ENCODE results near the gene CYB561D1.
"Not testable (repeated sequence)": the region's sequence is repeated elsewhere in the genome, so short reads cannot be mapped to it uniquely, and the experiment has no call there.

The CYB561D1 gene, protein sequence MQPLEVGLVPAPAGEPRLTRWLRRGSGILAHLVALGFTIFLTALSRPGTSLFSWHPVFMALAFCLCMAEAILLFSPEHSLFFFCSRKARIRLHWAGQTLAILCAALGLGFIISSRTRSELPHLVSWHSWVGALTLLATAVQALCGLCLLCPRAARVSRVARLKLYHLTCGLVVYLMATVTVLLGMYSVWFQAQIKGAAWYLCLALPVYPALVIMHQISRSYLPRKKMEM

DNA sequence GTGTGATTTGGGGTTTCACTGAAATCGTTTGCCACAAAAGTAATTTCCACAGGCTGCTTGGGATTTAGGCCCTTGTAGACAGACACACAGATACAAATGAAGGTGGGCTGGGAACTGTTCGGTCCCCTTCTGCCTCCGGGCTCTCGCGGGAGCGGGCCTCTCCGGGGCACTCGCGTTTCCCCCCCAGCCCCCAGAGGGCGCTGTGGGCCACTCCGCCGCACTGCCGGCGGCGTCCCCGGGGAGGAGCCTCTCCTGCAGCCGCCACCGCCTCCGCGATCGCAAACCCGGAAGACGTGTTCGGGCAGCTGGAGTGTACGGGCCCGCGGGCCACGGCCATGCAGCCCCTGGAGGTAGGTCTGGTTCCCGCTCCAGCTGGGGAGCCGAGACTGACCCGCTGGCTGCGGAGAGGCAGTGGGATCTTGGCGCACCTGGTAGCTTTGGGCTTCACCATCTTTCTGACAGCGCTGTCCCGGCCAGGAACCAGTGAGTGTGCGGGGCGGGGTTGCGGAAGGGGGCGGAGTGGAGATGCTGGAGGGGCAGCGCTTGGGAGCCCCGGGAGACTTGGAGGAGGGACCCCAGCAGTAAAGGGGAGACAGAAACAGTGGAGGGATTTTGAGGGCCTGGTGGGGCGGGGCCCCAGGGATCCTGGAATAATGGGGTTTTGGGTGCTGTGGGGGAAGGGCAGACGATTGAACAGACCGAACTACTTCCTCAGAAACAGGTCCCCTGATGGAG is at the start of gene CYB561D1:
Gene CYB561D1, plus strand, starts transcription at position 290 of the 735 bp plus-strand sequence. Its CDS starts 46 bp downstream, at position 336.
- Histone ChIP-seq H3K79me2 (ENCODE audit: low read length) (peaks cover 3% of the 10 kb centered on the region; the same call in 1 of the 2 replicates), H3K27ac (ENCODE audit: low read length) (peak within 1 kb of the TSS; percentile 33; the same call in 1 of the 2 replicates)

DNA sequence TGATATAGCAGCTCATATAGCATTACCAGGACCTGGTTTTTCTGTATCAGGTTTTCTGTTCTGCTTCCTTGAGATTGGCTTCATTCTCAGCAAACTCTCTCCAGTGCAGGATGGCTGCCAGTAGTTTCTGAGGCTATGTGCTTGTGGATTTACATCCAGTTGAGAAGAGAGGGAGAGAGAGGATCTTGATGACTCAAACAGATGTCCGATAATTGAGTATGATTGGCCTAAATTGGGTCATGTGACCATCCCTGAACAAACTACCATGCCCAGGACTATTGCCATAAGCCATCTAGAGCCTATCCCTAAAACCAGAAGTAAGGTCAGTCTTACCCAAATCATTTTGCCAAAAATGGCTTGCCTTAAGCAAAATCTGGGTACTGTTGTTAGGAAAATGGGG is 49.5 kb upstream of the CYB561D1 start:
- H3F3A ChIP-seq (ENCODE audit: insufficient read depth, low read length) = no peaks in the 10 kb centered on the region
- no peaks in the 10 kb centered on the region for H3K79me2 ChIP-seq (ENCODE audit: low read length)
- TF ChIP-seq CTCF (IDR thresholded peaks at IDR 0.05; ENCODE audit: low read length) (no peak), EZH2phosphoT487 (IDR thresholded peaks at IDR 0.05; ENCODE audit: low read length) (no peak), EZH2 (optimal IDR thresholded peaks at IDR 0.05; ENCODE audit: low read depth, low read length) (no peak)

More for the DNA sequence above, at the start of gene CYB561D1:
- H3K9me3 ChIP-seq (replicated peaks; ENCODE audit: insufficient read depth, low read length) = no peaks in the 10 kb centered on the region
- H2AFZ ChIP-seq (ENCODE audit: low read length) = peak within 1 kb of the TSS; percentile 66
- peak within 1 kb of the TSS; percentile 81 for H3K4me3 ChIP-seq (ENCODE audit: low read length)
- H3K4me1 ChIP-seq (ENCODE audit: low read length) = 0 out of 2 replicates have a peak, but pooled peaks cover 2% of the 10 kb centered on the region
- H3K9ac ChIP-seq (ENCODE audit: low read length) = peak within 1 kb of the TSS; percentile 39; the same call in 1 of the 2 replicates
- no peaks in the 10 kb centered on the region for H4K20me1 ChIP-seq (ENCODE audit: insufficient read depth, low read length)
- no peaks in the 10 kb centered on the region for H3K36me3 ChIP-seq (replicated peaks; ENCODE audit: insufficient read depth, low read length)
- DNase-seq = peak; percentile 74
- H3K27me3 ChIP-seq (replicated peaks; ENCODE audit: insufficient read depth, low read length) = no peaks in the 10 kb centered on the region
- no peaks in the 10 kb centered on the region for H3K9me2 ChIP-seq (replicated peaks; ENCODE audit: insufficient read depth, low read length)
- peak; percentile 71 for TF ChIP-seq CTCF (IDR thresholded peaks at IDR 0.05; ENCODE audit: low read length)
- no peak for TF ChIP-seq EZH2phosphoT487 (IDR thresholded peaks at IDR 0.05; ENCODE audit: low read length)
- TF ChIP-seq EZH2 (optimal IDR thresholded peaks at IDR 0.05; ENCODE audit: low read depth, low read length) = no peak
- H3K4me2 ChIP-seq (ENCODE audit: low read depth, low read length) = peak within 1 kb of the TSS; percentile 52; the same call in 1 of the 2 replicates
- no peaks in the 10 kb centered on the region for H3F3A ChIP-seq (ENCODE audit: insufficient read depth, low read length)

GRCh38 chr1:109445949-109446695 is 47.8 kb upstream of the CYB561D1 start:
- not testable (repeated sequence) for H2AFZ ChIP-seq (ENCODE audit: low read length); H3F3A ChIP-seq (ENCODE audit: insufficient read depth, low read length); H3K4me2 ChIP-seq (ENCODE audit: low read depth, low read length); DNase-seq; H3K4me3 ChIP-seq (ENCODE audit: low read length); H3K36me3 ChIP-seq (replicated peaks; ENCODE audit: insufficient read depth, low read length); H3K79me2 ChIP-seq (ENCODE audit: low read length); H4K20me1 ChIP-seq (ENCODE audit: insufficient read depth, low read length); H3K9ac ChIP-seq (ENCODE audit: low read length); H3K9me3 ChIP-seq (replicated peaks; ENCODE audit: insufficient read depth, low read length); H3K4me1 ChIP-seq (ENCODE audit: low read length); H3K27ac ChIP-seq (ENCODE audit: low read length); H3K9me2 ChIP-seq (replicated peaks; ENCODE audit: insufficient read depth, low read length); H3K27me3 ChIP-seq (replicated peaks; ENCODE audit: insufficient read depth, low read length)

More for the DNA sequence above, 49.5 kb upstream of the CYB561D1 start:
- no peak for DNase-seq
- no peaks in the 10 kb centered on the region for H3K9me2 ChIP-seq (replicated peaks; ENCODE audit: insufficient read depth, low read length)
- no peak overlapping the region for H3K9ac ChIP-seq (ENCODE audit: low read length)
- H2AFZ ChIP-seq (ENCODE audit: low read length) = no peak overlapping the region
- H3K9me3 ChIP-seq (replicated peaks; ENCODE audit: insufficient read depth, low read length) = no peaks in the 10 kb centered on the region
- no peak overlapping the region for H3K27ac ChIP-seq (ENCODE audit: low read length)
- H3K4me3 ChIP-seq (ENCODE audit: low read length) = no peak overlapping the region
- no peaks in the 10 kb centered on the region for H3K27me3 ChIP-seq (replicated peaks; ENCODE audit: insufficient read depth, low read length)
- H3K4me2 ChIP-seq (ENCODE audit: low read depth, low read length) = no peak overlapping the region
- no peaks in the 10 kb centered on the region for H3K36me3 ChIP-seq (replicated peaks; ENCODE audit: insufficient read depth, low read length)
- no peaks in the 10 kb centered on the region for H3K4me1 ChIP-seq (ENCODE audit: low read length)
- H4K20me1 ChIP-seq (ENCODE audit: insufficient read depth, low read length) = no peaks in the 10 kb centered on the region
